ENCODE data around the gene ZNF346.
"Not testable (repeated sequence)": the region's sequence is repeated elsewhere in the genome, so short reads cannot be mapped to it uniquely, and the experiment has no call there.

ZNF346 gene, protein sequence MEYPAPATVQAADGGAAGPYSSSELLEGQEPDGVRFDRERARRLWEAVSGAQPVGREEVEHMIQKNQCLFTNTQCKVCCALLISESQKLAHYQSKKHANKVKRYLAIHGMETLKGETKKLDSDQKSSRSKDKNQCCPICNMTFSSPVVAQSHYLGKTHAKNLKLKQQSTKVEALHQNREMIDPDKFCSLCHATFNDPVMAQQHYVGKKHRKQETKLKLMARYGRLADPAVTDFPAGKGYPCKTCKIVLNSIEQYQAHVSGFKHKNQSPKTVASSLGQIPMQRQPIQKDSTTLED

GRCh38 chr5:177022386-177023302, at the start of gene ZNF346:
TSS of gene ZNF346 (plus strand) at chr5:177022696. CDS start at chr5:177022739, 43 bp downstream.
- no peak for FAIRE-seq

DNA sequence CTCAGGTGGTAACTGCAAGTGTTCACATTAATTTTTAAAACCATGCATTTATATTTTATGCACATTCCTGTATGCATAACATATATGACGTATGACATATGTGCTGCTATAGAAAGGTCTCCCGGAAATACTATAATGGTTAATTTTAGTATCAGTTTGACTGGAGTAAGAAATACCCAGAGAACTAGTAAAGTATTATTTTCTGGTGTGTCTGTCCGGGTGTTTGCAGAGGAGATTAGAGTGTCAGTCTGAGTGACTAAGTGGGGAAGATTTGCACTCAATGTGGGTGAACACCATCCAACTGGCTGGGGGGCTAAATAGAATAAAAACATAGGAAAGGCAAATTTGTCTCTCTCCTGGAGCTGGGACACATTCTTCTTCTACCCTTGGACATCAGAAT, 42.8 kb upstream of the ZNF346 start:
- FAIRE-seq, result no peak

DNA sequence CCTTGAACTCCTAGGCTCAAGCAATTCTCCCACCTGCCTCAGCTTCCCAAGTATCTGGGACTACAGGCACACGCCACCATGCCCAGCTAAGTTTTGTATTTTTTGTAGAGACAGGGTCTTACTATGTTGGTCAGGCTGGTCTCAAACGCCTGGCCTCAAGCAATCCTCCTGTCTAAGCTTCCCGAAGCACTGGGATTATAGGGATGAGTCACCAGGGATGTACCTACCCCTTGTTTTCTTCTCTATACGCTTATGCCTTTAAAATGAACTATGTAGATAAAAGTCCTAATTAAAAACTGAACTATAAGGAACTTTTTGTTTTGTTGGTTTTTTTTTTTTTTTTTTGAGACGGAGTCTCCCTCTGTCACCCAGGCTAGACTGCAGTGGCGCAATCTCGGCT, 41.7 kb upstream of the ZNF346 start:
- no peak for FAIRE-seq

- not testable (repeated sequence) for FAIRE-seq
Observed at GRCh38 chr5:176983112-176983511, 39.4 kb upstream of the ZNF346 start.

DNA sequence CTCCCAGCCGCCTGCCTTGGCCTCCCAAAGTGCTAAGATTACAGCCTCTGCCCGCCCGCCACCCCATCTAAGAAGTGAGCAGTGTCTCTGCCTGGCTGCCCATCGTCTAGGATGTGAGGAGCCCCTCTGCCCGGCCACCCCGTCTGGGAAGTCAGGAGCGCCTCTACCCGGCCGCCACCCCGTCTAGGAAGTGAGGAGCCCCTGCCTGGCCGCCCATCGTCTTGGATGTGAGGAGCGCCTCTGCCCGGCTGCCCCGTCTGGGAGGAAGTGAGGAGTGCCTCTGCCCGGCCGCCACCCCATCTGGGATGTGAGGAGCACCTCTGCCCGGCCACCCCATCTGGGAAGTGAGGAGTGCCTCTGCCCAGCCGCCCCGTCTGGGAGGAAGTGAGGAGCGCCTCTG, 38.9 kb upstream of the ZNF346 start:
- not testable (repeated sequence) for FAIRE-seq

- not testable (repeated sequence) for FAIRE-seq
Observed at GRCh38 chr5:176984176-176984575, 38.3 kb upstream of the ZNF346 start.

GRCh38 chr5:176985516-176985915, 37.0 kb upstream of the ZNF346 start:
- no peak for FAIRE-seq

DNA sequence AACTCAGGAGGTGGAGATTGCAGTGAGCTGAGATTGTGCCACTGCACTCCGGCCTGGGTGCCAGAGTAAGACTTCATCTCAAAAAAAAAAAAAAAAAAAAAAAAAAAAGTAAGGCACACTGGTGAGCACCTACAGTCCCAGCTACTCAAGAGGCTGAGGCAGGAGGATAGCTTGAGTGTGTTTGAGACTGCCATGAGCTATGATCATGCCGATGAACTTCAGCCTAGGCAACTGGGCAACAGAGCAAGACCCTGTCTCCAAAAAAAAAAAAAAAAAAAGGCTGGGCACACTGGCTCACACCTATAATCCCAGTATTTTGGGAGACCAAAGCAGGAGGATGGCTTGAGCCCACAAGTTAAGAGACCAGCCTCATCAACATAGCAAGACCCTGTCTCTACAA, 36.2 kb upstream of the ZNF346 start:
- no peak for FAIRE-seq

- no peak for FAIRE-seq
Observed at GRCh38 chr5:176987583-176987982, 34.9 kb upstream of the ZNF346 start.

- FAIRE-seq, result not testable (repeated sequence)
Observed at GRCh38 chr5:176993081-176993480, 29.4 kb upstream of the ZNF346 start.

- FAIRE-seq, result no peak
Observed at GRCh38 chr5:176994460-176995121, 27.9 kb upstream of the ZNF346 start.

- no peak for FAIRE-seq
Observed at GRCh38 chr5:176995122-176995490, 27.4 kb upstream of the ZNF346 start.

- FAIRE-seq, result no peak
Observed at GRCh38 chr5:176995896-176996767, 26.4 kb upstream of the ZNF346 start.

DNA sequence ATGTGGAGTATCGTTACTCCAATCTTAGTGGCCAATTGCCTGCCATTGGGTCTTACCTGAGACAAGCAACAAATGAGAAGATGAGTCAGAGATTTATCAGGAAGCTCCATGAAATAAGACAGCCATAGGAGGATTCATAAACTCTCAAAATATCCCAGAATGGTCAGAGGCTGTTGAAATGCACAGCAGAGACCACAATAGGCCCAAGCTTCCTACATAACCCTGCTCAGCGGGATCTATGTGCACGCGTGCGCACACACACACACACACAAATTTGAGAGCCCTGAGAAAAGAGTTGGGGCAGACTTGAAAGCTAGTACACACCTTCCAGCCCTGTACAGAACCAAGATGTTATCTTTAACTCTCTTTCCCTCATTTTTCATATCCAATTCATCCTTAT, 25.7 kb upstream of the ZNF346 start:
- no peak for FAIRE-seq

DNA sequence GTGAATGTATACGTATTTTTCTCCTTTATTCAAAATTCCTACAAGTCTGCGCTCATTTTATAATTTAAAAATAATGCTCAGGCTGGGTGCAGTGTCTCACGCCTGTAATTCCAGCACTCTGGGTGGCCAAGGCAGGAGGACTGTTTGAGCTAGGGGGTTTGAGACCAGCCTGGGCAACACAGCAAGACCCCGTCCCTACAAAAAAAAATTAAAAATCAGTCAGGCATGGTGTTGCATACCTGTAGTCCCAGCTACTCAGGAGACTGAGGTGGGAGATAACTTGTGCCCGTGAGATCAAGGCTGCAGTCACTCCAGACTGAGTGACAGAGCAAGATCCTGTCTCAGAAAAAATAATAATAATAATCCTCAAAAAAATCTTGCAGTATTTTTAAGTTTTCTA, 23.7 kb upstream of the ZNF346 start:
- FAIRE-seq, result no peak

GRCh38 chr5:176999526-176999925, 23.0 kb upstream of the ZNF346 start:
- not testable (repeated sequence) for FAIRE-seq

- no peak for FAIRE-seq
Observed at GRCh38 chr5:177003649-177004048, 18.8 kb upstream of the ZNF346 start.

DNA sequence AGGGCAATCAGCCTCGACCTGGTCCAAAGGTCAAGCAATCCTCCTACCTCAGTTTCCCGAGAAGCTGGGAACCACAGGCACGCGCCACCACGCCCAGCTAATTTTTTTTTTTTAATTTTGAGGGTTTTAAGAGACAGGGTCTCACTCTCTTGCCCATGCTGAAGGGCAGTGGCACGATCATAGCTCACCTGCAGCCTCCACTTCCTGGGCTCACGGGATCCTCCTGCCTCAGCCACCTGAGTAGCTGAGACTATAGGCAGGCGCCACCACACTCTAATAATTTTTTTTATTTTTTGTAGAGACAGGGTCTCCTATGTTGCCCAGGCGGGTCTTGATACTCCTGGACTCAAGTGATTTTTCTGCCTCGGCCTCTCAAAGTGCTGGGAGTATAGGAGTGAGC, 17.5 kb upstream of the ZNF346 start:
- FAIRE-seq, result no peak

GRCh38 chr5:177005619-177006264, 16.8 kb upstream of the ZNF346 start:
- FAIRE-seq, result no peak

DNA sequence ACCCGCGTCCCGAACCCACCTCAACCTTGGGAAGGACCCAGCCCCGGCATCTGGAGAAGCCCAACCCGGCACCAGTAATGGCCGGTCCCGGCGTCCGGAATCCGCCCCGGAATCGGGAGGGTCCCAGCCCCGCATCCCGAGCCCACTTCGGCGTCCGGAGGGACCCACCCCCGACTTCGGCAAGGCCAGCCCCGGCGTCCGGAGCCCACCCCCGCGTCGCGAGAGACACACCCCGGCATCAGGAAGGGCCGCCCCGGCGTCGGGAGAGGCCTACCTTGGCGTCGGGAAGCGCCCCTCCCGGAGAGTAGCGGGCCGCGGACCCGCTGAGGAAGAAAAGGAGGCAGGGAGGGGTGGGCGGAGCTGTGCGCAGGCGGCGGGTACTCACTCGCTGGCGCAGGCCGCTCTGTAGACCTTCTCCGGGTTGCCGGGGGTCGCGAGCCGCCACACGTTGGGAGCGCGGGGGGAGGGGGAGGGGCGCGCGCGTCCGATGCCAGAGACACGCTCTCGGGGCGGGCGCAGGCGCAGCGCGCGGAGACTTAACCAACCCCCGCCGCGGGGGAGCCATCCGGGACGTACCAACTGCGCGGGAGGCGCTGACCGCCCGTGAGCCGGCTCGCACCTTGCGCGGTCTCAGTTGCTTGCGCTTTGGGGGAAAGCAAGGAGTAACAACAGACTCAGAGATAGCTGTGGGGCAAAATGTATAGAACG, 16.1 kb upstream of the ZNF346 start, which contains the start of gene UIMC1:
TSS of gene UIMC1 (minus strand) at position 515 of the 708 bp plus-strand sequence. CDS start 24,164 bp downstream, outside the sequence.
- no peak for FAIRE-seq

DNA sequence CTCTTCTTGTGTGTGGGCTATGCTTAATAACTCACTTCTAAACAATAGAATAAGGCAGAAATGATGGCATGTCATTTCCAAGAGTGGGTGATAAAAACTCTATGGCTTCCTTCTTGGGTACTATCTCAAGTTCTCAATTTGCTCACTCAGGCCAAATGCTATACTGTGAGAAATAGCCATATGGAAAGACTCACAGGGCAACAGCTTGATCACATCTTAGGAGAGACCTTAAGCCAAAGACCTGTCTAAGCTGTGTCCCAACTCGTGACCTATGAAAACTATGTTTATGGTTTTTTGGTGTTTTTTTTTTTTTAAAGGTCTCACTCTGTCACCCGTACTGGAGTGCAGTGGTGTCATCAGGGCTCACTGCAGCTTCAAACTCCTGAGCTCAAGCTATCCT, 13.8 kb upstream of the ZNF346 start:
- FAIRE-seq, result no peak
